ENCODE data around the gene PCDHGA3. TPM values are rescaled to one million over a fixed set of nuclear protein-coding genes. Genes with fewer than 3 reads are reported as not detected.

Gene PCDHGA3
- total and polyA plus RNA-seq, 2 of the 13 experiments (the other 11 are each of a cell fraction or from before 2014, with no cell fraction given), result 0.05 TPM; not detected in 1

GRCh38 chr5:141373673-141374317 is 30.2 kb downstream of the PCDHGA3 start, which contains the start of gene PCDHGA6:
Gene PCDHGA6 (plus strand): TSS chr5:141373891. CDS start chr5:141374084, 193 bp downstream.
- no peaks in the 10 kb centered on the region for H3K36me3 ChIP-seq (replicated peaks in 1 of 2; ENCODE audit: control insufficient read depth in 1 of 2, insufficient read depth in 2 of 2, low read length in 2 of 2)
- no peak within 1 kb of the TSS for H2AFZ ChIP-seq (ENCODE audit: low read length)
- H3K27me3 ChIP-seq (ENCODE audit: control insufficient read depth in 1 of 2, insufficient read depth in 2 of 2, low read length in 2 of 2), result no peaks in the 10 kb centered on the region
- H3K9ac ChIP-seq (ENCODE audit: insufficient read depth, low read depth, low read length), result no peak within 1 kb of the TSS
- TF ChIP-seq ZEB1 (IDR thresholded peaks at IDR 0.05; ENCODE audit: insufficient replicate concordance, low read depth) (no peak), HNF4G (IDR thresholded peaks at IDR 0.05; ENCODE audit: borderline replicate concordance, low read depth, low read length) (no peak), HNF4G (CRISPR knock-in tag; IDR thresholded peaks at IDR 0.05; ENCODE audit: borderline replicate concordance, low read depth) (no peak), MEF2D (CRISPR knock-in tag; IDR thresholded peaks at IDR 0.05) (no peak), STAG1 (CRISPR knock-in tag; IDR thresholded peaks at IDR 0.05) (peak; percentile 30; the same call in 1 of the 2 replicates), FOXP1 (IDR thresholded peaks at IDR 0.05) (no peak), FOXP1 (CRISPR knock-in tag; IDR thresholded peaks at IDR 0.05) (no peak), SMAD9 (CRISPR knock-in tag; IDR thresholded peaks at IDR 0.05) (no peak)
- TF ChIP-seq, protein P1, sequence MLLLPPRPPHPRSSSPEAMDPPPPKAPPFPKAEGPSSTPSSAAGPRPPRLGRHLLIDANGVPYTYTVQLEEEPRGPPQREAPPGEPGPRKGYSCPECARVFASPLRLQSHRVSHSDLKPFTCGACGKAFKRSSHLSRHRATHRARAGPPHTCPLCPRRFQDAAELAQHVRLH (CRISPR knock-in tag; IDR thresholded peaks at IDR 0.05; ENCODE audit: borderline replicate concordance, low read depth), result no peak
- H3K27ac ChIP-seq (ENCODE audit: extremely low read length, insufficient read depth, low read length), result no peak within 1 kb of the TSS
- H3K4me2 ChIP-seq (ENCODE audit: low read depth, low read length), result no peak within 1 kb of the TSS
- ATAC-seq (no peak), DNase-seq (ENCODE audit: low spot score) (no peak), FAIRE-seq (no peak)
- intact Hi-C loops (cut with micrococcal nuclease; ENCODE audit: unreplicated experiment), result no loop called here
- no peaks in the 10 kb centered on the region for H4K20me1 ChIP-seq (ENCODE audit: insufficient read depth, low read length)
- H3K79me2 ChIP-seq (ENCODE audit: insufficient read depth, low read length), result no peaks in the 10 kb centered on the region
- POLR2A ChIA-PET, result no interaction called here
- H3K9me3 ChIP-seq (ENCODE audit: low read length), result peaks cover 53% of the 10 kb centered on the region
- no peak within 1 kb of the TSS for H3K4me3 ChIP-seq (replicated peaks in 1 of 3; ENCODE audit: insufficient read depth in 1 of 3, low read depth in 2 of 3, low read length in 3 of 3)
- 72% methylated on average over 22 of the region's 27 CpGs for WGBS (ENCODE audit: low lambda C conversion rate)
- no TSS peak for BruUV-seq (replicated peaks)
- in situ Hi-C loops (cut with HindIII; ENCODE audit: extremely low pct_ligation_motif_present, low pct_unique_long_range_greater_than_20kb), result no loop called here
- no peaks in the 10 kb centered on the region for H3K4me1 ChIP-seq (ENCODE audit: insufficient read depth, low read length)
- CTCF ChIA-PET (ENCODE audit: low intra/inter-chr PET ratio, low total read pairs), result no interaction called here

GRCh38 chr5:141374627-141375026 is 31.0 kb downstream of the PCDHGA3 start:
- 32% methylated on average over 4 of the region's 14 CpGs for WGBS (ENCODE audit: low lambda C conversion rate)
- H3K4me2 ChIP-seq (ENCODE audit: low read depth, low read length), result no peak overlapping the region
- H3K79me2 ChIP-seq (ENCODE audit: insufficient read depth, low read length), result no peaks in the 10 kb centered on the region
- H2AFZ ChIP-seq (ENCODE audit: low read length), result no peak overlapping the region
- ATAC-seq, result no peak
- intact Hi-C loops (cut with micrococcal nuclease; ENCODE audit: unreplicated experiment), result no loop called here
- no peaks in the 10 kb centered on the region for H3K27me3 ChIP-seq (ENCODE audit: control insufficient read depth in 1 of 2, insufficient read depth in 2 of 2, low read length in 2 of 2)
- H3K27ac ChIP-seq (ENCODE audit: extremely low read length, insufficient read depth, low read length), result no peak overlapping the region
- H3K4me1 ChIP-seq (ENCODE audit: insufficient read depth, low read length), result no peaks in the 10 kb centered on the region
- no peak overlapping the region for H3K9ac ChIP-seq (ENCODE audit: insufficient read depth, low read depth, low read length)
- CTCF ChIA-PET (ENCODE audit: low intra/inter-chr PET ratio, low total read pairs), result no interaction called here
- FAIRE-seq, result no peak
- no peak overlapping the region for H3K4me3 ChIP-seq (replicated peaks in 1 of 3; ENCODE audit: insufficient read depth in 1 of 3, low read depth in 2 of 3, low read length in 3 of 3)
- no peaks in the 10 kb centered on the region for H4K20me1 ChIP-seq (ENCODE audit: insufficient read depth, low read length)
- DNase-seq (ENCODE audit: low spot score), result no peak
- BruUV-seq (replicated peaks), result no TSS peak
- POLR2A ChIA-PET, result no interaction called here
- in situ Hi-C loops (cut with HindIII; ENCODE audit: extremely low pct_ligation_motif_present, low pct_unique_long_range_greater_than_20kb), result no loop called here
- H3K36me3 ChIP-seq (replicated peaks in 1 of 2; ENCODE audit: control insufficient read depth in 1 of 2, insufficient read depth in 2 of 2, low read length in 2 of 2), result no peaks in the 10 kb centered on the region
- peaks cover 53% of the 10 kb centered on the region for H3K9me3 ChIP-seq (ENCODE audit: low read length)
- no peak for TF ChIP-seq GLI4 (CRISPR knock-in tag; IDR thresholded peaks at IDR 0.05; ENCODE audit: borderline replicate concordance)
- TF ChIP-seq, protein P2, sequence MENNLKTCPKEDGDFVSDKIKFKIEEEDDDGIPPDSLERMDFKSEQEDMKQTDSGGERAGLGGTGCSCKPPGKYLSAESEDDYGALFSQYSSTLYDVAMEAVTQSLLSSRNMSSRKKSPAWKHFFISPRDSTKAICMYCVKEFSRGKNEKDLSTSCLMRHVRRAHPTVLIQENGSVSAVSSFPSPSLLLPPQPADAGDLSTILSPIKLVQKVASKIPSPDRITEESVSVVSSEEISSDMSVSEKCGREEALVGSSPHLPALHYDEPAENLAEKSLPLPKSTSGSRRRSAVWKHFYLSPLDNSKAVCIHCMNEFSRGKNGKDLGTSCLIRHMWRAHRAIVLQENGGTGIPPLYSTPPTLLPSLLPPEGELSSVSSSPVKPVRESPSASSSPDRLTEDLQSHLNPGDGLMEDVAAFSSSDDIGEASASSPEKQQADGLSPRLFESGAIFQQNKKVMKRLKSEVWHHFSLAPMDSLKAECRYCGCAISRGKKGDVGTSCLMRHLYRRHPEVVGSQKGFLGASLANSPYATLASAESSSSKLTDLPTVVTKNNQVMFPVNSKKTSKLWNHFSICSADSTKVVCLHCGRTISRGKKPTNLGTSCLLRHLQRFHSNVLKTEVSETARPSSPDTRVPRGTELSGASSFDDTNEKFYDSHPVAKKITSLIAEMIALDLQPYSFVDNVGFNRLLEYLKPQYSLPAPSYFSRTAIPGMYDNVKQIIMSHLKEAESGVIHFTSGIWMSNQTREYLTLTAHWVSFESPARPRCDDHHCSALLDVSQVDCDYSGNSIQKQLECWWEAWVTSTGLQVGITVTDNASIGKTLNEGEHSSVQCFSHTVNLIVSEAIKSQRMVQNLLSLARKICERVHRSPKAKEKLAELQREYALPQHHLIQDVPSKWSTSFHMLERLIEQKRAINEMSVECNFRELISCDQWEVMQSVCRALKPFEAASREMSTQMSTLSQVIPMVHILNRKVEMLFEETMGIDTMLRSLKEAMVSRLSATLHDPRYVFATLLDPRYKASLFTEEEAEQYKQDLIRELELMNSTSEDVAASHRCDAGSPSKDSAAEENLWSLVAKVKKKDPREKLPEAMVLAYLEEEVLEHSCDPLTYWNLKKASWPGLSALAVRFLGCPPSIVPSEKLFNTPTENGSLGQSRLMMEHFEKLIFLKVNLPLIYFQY (CRISPR knock-in tag; IDR thresholded peaks at IDR 0.05; ENCODE audit: borderline replicate concordance), result no peak
- no peak for TF ChIP-seq CREB1 (IDR thresholded peaks at IDR 0.05)
- no peak for TF ChIP-seq CREB1 (CRISPR knock-in tag; IDR thresholded peaks at IDR 0.05)
- TF ChIP-seq AGO1 (IDR thresholded peaks at IDR 0.05; ENCODE audit: low read depth, low read length, poor library complexity, severe bottlenecking), result no peak

Data from HepG2 (cell line).